Upper lobe of left lung (tissue), 6 donors: Measurements from ENCODE around the gene DSC1. TPM values are rescaled to one million over a fixed set of nuclear protein-coding genes. Genes with fewer than 3 reads are reported as not detected.

ENCODE experiments used
- ATAC-seq, 2 donors: fragments of 200-7000 bp; cut with Tn5 transposase; one replicate each; pipeline ENCODE4 v1.9.1; 2022; ENCODE audit warnings: mild to moderate bottlenecking in 2 of 2, moderate library complexity in 2 of 2; ENCODE audit not compliant: low FRiP score in 2 of 2
- DNase-seq, 2 donors: peaks; one replicate each; pipeline ENCODE4 v3.0.0-alpha.2; 2019 to 2020
- H3K27ac ChIP-seq, 4 donors: fragments of 200-600 bp; sonication (generic); one replicate each; pipeline ENCODE4 v1.5.1; 2016 to 2019
- H3K27me3 ChIP-seq, 4 donors: fragments of 200-600 bp; sonication (generic); one replicate each; pipeline ENCODE4 v1.5.1; 2017 to 2019
- H3K36me3 ChIP-seq, 4 donors: fragments of 200-600 bp; sonication (generic); one replicate each; pipeline ENCODE4 v1.5.1; 2016 to 2019
- H3K4me1 ChIP-seq, 4 donors: fragments of 200-600 bp; sonication (generic); one replicate each; pipeline ENCODE4 v1.5.1; 2018 to 2019
- H3K4me3 ChIP-seq, 4 donors: fragments of 200-600 bp; sonication (generic); one replicate each; pipeline ENCODE4 v1.5.1; 2017 to 2019; ENCODE audit warnings: mild to moderate bottlenecking in 2 of 4, moderate library complexity in 1 of 4
- H3K9me3 ChIP-seq, 4 donors: fragments of 200-600 bp; sonication (generic); one replicate each; pipeline ENCODE4 v1.5.1; 2018 to 2019
- EP300 ChIP-seq, 4 donors: sonication (generic); formaldehyde crosslinking; IDR thresholded peaks; one replicate each; pipeline ENCODE4 v1.5.1; 2017; ENCODE audit warnings: antibody characterized with exemption in 4 of 4, control low read depth in 2 of 4
- POLR2A ChIP-seq, 4 donors: fragments of 450-650 bp; IDR thresholded peaks; one replicate each; pipeline ENCODE4 v1.5.1; 2016 to 2017; ENCODE audit warnings: antibody characterized with exemption in 4 of 4, mild to moderate bottlenecking in 2 of 4
- POLR2AphosphoS5 ChIP-seq, 2 donors: sonication (generic); formaldehyde crosslinking; IDR thresholded peaks; one replicate each; pipeline ENCODE4 v1.5.1; 2017; ENCODE audit warnings: antibody characterized with exemption in 2 of 2
- WGBS, 2 donors: methylation state at CpG; one replicate each; pipeline ENCODE4 v1.1.5; 2017 to 2018; 5-methylcytosine and 5-hydroxymethylcytosine counted together
- total RNA-seq, 6 donors: library from RNA; depleted of rRNA in 4 of 6; stranded (reverse); fragments of >200 nt in 4 of 6; gene quantifications; one replicate each; pipeline versions ENCODE4 v1.1.0 to v1.2.1, GENCODE V29; 2016 to 2021
- TF ChIP-seq, protein P1 (sequence below), 6 experiments: fragments of 450-650 bp in 4 of 6; fragments of 200-600 bp in 2 of 6; sonication (generic) in 2 of 6; IDR thresholded peaks; one replicate each; pipeline ENCODE4 v1.5.1; 2016 to 2019; ENCODE audit warnings: antibody characterized with exemption in 6 of 6
- donor health status: DM: no; HTN: no; CAD: no; lungs with moderate emphysema.
- donor health status: DM: no; HTN: yes; CAD: no; lungs with severe emphysema.

Gene DSC1
- total RNA-seq, 6 donors from 2014 or later = not detected

DNA sequence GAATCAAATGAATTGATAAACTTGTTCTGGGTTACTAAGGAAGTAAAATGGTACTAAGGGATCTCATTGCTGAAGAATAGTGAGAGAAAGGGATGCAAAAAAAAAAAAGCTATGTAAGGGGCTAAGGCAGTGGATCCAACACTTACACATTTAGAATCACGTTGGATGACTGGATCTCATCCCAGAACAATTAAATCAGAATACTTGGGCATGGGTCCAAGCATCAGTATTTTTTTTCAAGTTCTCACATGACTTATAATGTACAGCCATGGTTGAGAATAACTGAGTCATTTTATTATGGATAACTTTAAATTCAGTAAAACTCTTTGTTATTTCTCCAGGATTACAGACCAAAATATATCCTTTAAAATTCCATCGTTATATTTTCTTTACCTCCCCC lies 8.5 kb downstream of the DSC1 start:
- no peaks in the 10 kb centered on the region for H3K9me3 ChIP-seq
- H3K4me3 ChIP-seq = no peak overlapping the region
- H3K27ac ChIP-seq = no peak overlapping the region
- H3K36me3 ChIP-seq = no peaks in the 10 kb centered on the region
- WGBS, 2 donors = 56 to 60% methylated on average over 2 of the region's 2 CpGs
- no peaks in the 10 kb centered on the region for H3K4me1 ChIP-seq
- no peaks in the 10 kb centered on the region for H3K27me3 ChIP-seq
- TF ChIP-seq, protein P1, sequence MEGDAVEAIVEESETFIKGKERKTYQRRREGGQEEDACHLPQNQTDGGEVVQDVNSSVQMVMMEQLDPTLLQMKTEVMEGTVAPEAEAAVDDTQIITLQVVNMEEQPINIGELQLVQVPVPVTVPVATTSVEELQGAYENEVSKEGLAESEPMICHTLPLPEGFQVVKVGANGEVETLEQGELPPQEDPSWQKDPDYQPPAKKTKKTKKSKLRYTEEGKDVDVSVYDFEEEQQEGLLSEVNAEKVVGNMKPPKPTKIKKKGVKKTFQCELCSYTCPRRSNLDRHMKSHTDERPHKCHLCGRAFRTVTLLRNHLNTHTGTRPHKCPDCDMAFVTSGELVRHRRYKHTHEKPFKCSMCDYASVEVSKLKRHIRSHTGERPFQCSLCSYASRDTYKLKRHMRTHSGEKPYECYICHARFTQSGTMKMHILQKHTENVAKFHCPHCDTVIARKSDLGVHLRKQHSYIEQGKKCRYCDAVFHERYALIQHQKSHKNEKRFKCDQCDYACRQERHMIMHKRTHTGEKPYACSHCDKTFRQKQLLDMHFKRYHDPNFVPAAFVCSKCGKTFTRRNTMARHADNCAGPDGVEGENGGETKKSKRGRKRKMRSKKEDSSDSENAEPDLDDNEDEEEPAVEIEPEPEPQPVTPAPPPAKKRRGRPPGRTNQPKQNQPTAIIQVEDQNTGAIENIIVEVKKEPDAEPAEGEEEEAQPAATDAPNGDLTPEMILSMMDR (IDR thresholded peaks at IDR 0.05) = no peak
- TF ChIP-seq POLR2AphosphoS5 (IDR thresholded peaks at IDR 0.05) = no peak
- no peak for TF ChIP-seq EP300 (IDR thresholded peaks at IDR 0.05)
- no peak for TF ChIP-seq POLR2A (IDR thresholded peaks at IDR 0.05)
- no peak for DNase-seq
- no peak for ATAC-seq

GRCh38 chr18:31149351-31149750 lies 13.3 kb downstream of the DSC1 start:
- no peak for DNase-seq
- H3K4me3 ChIP-seq = no peak overlapping the region
- no peak overlapping the region for H3K27ac ChIP-seq

DNA sequence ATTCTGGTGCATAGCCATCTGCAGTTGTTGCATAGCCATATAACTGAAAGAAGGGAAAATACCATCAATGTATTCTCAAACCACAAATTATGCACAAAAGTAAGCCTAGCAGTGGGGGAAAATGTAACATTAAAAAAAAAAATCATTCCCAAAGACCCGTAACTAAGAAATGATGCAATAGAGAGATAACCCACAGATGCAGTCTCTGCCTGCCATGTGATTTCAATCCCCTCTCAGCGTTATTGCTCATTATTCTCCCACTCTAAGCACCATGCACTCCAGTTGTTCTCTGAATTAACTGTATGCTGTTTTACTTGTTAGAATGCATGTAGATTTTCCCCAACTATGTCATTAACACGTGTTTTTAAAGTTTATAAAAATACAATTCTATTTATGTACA lies 14.1 kb downstream of the DSC1 start:
- WGBS, 2 donors = 59% methylated on average over 3 of the region's 3 CpGs
- Histone ChIP-seq H3K36me3 (no peaks in the 10 kb centered on the region), H3K9me3 (no peaks in the 10 kb centered on the region), H3K4me3 (no peak overlapping the region), H3K27ac (no peak overlapping the region), H3K27me3 (no peaks in the 10 kb centered on the region), H3K4me1 (no peaks in the 10 kb centered on the region)
- no peak for ATAC-seq
- no peak for DNase-seq
- TF ChIP-seq POLR2AphosphoS5 (IDR thresholded peaks at IDR 0.05) = no peak
- TF ChIP-seq, protein P1 (IDR thresholded peaks at IDR 0.05) = no peak
- no peak for TF ChIP-seq EP300 (IDR thresholded peaks at IDR 0.05)
- TF ChIP-seq POLR2A (IDR thresholded peaks at IDR 0.05) = no peak

More at GRCh38 chr18:31149351-31149750, 13.3 kb downstream of the DSC1 start:
- 71 to 95% methylated on average over 3 of the region's 3 CpGs for WGBS, 2 donors
- TF ChIP-seq, protein P1 (IDR thresholded peaks at IDR 0.05) = no peak
- TF ChIP-seq EP300 (IDR thresholded peaks at IDR 0.05) = no peak
- no peak for TF ChIP-seq POLR2AphosphoS5 (IDR thresholded peaks at IDR 0.05)
- no peak for TF ChIP-seq POLR2A (IDR thresholded peaks at IDR 0.05)
- Histone ChIP-seq H3K36me3 (no peaks in the 10 kb centered on the region), H3K27me3 (no peaks in the 10 kb centered on the region), H3K9me3 (no peaks in the 10 kb centered on the region), H3K4me1 (no peaks in the 10 kb centered on the region)
- no peak for ATAC-seq

GRCh38 chr18:31146809-31147208 lies 15.8 kb downstream of the DSC1 start:
- no peaks in the 10 kb centered on the region for H3K4me1 ChIP-seq
- no peaks in the 10 kb centered on the region for H3K27me3 ChIP-seq
- H3K9me3 ChIP-seq = no peaks in the 10 kb centered on the region
- DNase-seq (no peak), ATAC-seq (no peak)
- no peak overlapping the region for H3K27ac ChIP-seq
- H3K36me3 ChIP-seq = no peaks in the 10 kb centered on the region
- TF ChIP-seq EP300 (IDR thresholded peaks at IDR 0.05) (no peak), POLR2AphosphoS5 (IDR thresholded peaks at IDR 0.05) (no peak), POLR2A (IDR thresholded peaks at IDR 0.05) (no peak)
- TF ChIP-seq, protein P1 (IDR thresholded peaks at IDR 0.05) = no peak
- no peak overlapping the region for H3K4me3 ChIP-seq

DNA sequence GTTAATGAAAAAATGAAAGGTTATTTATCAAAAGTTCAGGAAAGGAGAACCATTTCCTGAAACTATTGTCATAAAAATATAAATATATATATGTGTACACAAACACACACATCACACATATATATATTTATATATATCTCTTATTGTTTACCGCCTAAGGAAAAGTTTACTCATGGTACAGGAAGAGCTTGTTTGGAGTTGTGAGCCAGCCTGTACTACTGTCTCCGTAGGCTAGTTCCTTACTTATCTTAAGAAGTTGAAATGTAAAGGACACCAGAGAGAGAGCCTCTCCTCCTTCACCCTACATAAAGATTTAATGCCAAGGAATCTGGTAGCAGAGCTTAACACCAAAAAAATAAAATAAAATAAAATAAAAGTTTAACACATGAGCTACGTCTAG lies 19.6 kb downstream of the DSC1 start:
- no peak overlapping the region for H3K27ac ChIP-seq
- H3K4me3 ChIP-seq = no peak overlapping the region
- no peaks in the 10 kb centered on the region for H3K9me3 ChIP-seq
- ATAC-seq (no peak), DNase-seq (no peak)
- no peaks in the 10 kb centered on the region for H3K4me1 ChIP-seq
- H3K36me3 ChIP-seq = no peaks in the 10 kb centered on the region
- WGBS, 2 donors = 64 to 70% methylated on average over 3 of the region's 3 CpGs
- H3K27me3 ChIP-seq = no peaks in the 10 kb centered on the region
- TF ChIP-seq EP300 (IDR thresholded peaks at IDR 0.05) (no peak), POLR2AphosphoS5 (IDR thresholded peaks at IDR 0.05) (no peak), POLR2A (IDR thresholded peaks at IDR 0.05) (no peak)
- TF ChIP-seq, protein P1 (IDR thresholded peaks at IDR 0.05) = no peak
